GM18870 (cell line): Measurements from ENCODE around the gene FBLN2.
"Not testable (repeated sequence)": the region's sequence is repeated elsewhere in the genome, so short reads cannot be mapped to it uniquely, and the experiment has no call there.

ENCODE experiments used
- ATAC-seq: cut with Tn5 transposase; IDR thresholded peaks from one replicate; pipeline ENCODE4 v1.9.1; 2021; ENCODE audit warnings: moderate library complexity; ENCODE audit not compliant: unreplicated experiment

FBLN2 gene

DNA sequence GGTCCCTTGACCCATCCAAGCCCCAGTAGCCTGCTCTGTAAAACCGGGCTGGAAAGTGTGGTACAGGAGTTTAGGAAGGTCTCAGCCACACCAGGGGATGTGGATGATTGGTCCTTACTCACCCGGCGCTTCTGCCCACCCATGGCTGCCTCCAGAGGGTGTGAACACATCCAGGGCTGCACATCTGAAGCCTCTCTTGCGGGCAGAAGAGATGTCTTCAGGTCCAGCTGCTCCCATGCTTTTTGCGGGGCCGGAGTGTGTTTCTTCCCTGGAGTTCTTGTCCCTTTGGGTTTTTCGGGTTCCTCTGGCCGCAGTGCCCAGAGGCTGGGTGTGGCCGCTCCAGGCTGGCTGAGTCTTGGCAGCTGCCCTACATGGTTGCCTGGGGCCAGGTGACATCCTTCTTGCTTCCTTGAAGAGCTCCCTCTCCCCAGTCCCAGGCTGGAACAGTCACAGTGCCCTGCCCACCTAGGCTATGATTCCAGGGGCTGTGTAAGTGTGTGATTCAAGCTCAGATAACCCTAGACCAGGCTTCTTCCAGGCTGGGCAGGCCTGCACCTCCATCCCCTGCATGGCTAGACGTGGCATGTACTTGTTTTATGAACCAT, 34.9 kb upstream of the FBLN2 start:
- ATAC-seq = no peak

DNA sequence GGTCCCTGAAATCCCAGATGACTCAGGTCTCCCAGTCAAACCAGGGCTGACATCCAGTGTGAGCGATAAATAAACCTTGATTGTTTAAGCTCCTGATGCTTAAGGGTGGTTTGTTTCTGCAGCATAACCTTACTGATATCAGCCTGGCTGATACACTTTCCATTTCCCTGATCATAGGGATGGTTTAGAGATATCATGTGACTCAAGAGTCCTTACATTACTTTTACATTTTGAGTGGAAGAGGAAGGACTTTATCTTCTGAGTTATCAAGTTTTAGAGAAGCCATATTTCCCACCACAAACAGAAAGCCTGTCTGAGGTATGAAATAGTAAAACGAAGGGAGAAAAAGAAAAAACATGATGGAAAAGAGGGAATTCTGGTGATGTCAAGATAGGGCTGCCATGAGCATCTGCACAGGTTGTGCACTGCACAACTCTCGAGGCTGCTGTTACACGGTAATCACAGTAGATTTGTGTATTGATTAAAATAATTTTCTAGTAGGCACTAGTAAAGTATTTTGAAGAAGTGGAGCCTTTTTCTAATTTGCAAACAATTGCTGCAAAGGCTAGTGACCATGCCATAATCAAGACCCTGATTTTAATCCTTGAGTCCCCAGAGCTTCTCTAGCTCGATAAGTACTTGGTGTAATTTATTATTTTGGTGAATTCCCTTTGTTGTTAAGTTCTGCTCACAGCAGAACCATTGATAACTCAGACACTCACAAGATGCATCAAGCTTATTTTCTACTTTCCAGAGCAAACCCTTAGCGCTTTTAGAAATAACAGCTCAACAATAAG, 34.1 kb upstream of the FBLN2 start:
- no peak for ATAC-seq

DNA sequence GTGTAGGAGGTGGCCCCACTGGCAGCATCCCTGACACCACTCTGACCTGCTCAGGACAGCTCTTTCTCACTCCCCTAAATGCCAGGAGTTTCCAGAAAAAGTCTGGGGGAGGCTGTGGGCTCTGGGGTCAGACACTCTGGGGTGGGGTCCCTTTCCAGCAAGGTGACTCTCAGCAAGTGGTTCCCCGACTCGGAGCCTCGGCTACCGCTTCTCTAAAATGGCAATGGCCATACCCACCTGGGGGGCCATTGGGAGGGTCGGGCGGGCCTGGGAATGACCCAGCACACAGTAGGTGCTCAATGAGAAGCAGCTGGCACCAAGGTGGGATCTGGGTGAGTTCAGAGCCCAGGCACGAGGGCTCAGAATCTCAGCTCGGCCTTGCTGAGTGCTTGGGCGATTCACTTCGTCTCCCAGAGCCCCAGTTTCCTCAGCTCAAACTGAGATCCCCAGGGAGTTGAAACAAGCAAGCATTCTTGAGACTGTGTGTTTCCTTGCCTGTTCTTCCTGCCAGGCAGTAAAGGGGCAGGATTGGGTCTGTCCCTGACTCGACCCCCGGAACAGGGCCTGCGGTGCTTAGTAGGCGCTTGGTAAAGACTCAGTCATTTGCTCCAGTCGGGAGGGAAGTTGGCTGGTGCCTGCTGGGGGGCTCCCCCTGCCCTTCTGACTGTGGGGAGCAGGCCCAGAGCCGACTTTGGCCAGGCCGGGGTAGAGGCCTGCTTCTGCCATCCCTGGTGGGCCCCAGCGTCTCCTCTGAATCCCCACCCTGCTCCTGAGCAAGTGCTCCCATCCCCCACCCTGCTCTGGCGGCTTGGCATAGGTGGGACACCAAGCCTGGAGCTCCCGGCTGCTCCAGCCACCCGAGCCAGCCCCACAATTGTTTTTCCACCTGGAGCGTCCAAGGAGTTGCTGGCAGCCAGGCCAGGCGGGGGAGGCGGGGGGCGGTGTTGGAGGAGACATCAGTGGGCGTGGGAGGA, 32.9 kb upstream of the FBLN2 start:
- no peak for ATAC-seq

DNA sequence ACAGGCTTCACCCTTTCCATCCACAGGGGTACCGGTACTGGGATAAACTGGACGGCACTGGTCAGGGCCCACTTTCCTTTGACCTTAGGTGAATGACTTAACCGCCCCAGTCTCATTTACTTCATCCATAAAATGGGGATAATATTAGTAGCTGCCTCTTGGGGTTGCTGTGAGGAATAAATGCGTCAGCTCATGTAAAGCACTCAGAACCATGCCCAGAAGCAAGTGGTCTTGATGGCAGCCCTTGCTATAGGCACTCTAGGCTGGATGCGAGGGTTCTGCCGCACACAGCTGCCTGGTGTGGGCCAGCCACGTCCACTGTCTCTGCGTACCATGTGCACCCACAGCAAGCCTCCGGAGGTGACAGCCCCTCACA, 32.2 kb upstream of the FBLN2 start:
- no peak for ATAC-seq

DNA sequence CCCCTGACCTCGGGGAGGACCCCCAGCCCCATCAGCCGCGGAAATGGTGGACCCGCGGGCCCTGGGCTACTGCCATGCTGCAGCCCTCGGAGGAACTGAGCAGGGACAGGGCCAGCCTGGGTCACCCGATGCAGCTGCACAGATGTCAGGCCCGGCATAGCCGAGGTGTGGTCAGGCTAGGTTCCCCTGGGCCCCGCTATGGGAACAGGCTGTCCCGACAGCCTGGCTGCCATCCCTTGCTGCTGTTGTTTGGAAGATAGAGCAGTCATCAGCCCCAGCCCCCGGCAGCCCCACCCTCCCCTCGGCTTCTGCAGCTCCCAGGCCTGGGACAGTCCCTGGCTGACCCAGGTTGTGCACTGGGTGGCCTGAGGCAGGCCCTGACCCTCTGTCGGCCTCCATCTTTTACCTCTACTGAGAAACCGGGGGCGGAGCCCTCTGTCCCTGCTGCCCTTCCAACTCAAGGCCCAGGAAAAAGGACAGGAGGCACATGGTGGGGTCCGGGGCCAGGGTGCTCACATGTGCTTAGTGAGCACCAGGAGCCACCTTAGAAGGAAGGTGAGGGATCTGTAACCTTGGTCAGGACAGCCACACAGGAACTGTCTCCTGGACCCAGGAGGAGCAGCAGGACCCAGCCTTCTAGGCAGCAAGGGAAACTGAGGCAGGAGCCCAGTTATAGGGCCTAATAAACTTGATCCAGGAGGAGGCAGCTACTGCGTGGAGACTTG, 31.5 kb upstream of the FBLN2 start:
- no peak for ATAC-seq

DNA sequence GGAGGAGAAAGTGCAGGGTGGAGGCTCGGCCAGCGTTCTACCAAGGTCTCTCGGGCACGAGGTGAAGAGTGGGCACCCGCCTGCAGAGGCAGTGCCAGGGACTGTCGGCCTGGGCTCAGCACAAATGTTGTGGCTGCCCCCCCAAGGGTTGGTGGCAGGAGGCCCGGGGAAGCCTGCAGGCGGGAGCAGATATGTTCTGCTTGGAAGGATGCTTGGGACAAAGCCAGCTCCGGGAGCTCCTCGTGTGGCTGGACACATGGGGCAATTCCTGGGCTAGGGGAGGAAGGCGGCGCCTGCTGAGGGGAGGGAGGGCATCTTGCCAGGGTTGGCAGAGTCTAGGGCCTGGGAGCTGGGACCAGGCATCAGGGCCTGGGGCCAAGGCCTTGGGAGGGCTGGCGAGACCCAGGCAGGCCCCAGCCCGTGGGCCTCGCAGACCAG, 30.4 kb upstream of the FBLN2 start:
- ATAC-seq = no peak

DNA sequence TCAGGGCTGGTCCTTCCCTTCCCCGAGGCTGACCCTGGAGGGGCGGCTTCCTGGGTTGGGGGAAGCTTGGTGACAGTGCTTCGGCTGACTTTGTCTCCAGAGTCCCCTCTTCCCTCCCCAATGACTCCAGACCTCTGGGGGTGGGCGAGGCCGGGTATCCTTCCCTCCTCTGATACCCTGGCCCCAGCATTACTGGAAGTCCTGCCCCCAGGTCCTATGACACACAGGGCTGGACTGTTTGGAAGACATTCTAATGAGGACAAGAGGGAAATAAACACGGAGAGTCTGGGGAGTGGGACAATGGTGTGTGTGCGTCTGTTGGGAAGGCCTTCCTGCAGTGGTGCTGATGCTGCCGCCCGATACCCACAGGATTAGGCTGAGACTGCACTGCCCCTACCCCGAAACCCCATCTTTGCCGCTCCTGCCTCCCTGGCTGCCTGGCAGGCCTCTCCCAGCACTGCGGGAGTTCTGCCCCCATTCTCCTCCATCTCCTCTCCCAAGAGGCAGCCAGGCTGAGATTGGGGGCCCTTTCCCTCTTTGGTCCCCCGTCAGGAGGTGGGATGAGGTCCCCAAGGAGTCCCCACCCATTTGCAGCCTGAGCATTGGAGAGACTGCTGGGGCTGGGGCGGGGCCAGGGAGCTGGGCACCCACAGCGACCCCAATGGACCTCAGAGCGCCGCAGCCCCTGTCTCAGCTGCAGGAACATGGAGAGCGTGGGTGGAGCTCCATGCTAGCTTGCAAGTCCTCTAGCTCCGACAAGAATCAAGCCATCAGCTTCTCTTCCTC, 29.7 kb upstream of the FBLN2 start:
- no peak for ATAC-seq

DNA sequence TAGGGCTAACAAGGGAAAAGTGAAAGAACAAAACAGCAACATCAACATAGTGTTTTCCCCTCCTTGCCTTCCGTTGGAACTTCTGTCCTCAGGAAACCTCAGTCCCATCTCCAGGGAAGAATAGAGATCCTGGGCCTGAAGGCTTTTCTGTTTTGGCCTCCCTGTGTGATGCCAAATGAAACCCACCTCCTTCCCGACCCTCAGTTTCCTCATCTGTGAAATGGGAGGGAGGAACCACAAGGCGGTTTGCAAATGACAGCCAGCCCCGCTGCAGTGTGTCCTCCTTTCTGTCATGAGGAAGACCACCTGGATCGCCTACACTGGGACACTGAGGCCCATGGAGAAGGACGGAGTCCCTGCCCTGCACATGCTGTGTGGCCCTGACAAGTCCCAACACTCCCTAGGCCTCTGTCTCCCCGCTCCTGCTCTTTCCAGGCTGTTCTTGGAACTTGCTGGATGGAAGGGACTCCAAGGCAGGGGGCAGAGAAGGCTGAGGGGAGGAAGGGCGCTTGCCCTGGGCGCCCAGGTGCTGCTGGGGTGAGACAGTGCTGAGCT, 28.5 kb upstream of the FBLN2 start:
- no peak for ATAC-seq

DNA sequence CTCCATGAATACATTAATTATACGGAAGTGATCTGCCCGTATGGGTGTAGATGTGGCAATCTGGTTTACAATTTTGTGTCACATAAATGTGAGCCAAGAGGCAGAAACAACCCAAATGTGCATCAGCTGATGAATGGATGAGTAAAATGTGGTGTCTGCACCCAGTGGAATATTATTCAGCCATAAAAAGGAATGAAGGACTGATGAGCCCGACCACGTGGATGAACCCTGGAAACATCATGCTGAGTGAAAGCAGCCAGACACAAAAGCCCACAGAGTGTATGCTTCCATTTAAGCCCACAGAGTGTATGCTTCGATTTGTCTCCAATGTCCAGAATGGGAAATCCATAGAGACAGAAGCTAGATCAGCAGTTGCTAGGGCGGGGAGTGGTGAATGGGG, 27.6 kb upstream of the FBLN2 start:
- no peak for ATAC-seq

DNA sequence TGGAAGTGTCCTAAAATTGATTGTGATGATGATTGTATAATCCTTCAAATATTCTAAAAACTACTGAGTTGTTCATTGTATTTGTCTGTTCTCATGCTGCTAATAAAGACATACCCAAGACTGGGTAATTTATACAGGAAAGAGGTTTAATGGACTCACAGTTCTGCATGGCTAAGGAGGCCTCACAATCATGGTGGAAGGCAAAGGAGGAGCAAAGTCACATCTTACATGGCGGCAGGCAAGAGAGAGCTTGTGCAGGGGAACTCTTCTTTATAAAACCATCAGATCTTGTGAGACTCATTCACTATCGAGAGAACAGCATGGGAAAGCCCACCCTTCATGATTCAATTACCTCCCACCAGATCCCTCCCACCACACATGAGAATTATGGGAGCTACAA, 27.2 kb upstream of the FBLN2 start:
- not testable (repeated sequence) for ATAC-seq

DNA sequence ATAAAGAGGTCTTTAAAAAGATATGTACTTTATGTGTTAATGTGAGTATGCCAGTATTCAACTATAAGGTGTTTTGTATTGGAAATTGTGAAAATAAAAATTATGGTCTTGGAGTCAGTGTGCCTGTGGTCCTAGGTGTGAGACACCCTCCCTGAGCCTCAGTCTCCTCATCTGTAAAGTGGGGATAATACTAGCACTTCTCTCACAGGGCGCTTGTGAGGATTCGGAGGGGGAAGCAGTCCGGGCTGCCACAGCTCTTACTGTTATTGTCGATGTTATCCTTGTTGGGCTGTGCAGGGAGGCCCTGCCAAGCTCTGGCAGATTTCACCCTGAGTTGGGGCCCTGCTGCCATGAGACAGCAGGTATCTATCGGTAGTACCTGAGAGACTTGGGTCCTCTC, 26.7 kb upstream of the FBLN2 start:
- no peak for ATAC-seq

DNA sequence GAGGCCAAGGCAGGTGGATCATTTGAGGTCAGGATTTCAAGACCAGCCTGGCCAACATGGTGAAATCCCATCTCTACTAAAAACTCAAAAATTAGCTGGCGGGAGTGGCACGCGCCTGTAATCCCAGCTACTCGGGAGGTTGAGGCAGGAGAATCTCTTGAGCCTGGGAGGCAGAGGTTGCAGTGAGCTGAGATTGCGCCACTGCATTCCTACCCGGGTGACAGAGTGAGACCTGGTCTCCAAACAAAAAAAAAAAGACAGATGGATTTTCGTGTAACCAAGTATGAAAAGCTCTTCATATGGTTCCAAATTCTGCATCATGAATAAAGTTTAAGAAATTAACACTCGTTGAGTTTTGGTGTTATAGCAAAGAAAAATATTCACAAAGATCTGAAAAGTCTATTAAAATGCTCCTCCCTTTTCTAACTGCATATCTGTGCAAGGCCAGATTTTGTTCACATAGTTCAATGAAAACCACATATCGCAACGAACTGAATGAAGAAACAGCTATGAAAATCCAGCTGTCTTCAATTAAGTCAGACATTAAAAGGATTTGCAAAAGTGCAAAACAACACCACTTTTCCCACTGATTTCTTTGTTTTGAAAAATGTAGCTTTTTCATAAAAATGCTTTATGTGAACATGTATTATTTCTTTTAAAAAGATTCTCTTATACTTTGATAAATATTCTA, 23.8 kb upstream of the FBLN2 start:
- ATAC-seq = no peak

DNA sequence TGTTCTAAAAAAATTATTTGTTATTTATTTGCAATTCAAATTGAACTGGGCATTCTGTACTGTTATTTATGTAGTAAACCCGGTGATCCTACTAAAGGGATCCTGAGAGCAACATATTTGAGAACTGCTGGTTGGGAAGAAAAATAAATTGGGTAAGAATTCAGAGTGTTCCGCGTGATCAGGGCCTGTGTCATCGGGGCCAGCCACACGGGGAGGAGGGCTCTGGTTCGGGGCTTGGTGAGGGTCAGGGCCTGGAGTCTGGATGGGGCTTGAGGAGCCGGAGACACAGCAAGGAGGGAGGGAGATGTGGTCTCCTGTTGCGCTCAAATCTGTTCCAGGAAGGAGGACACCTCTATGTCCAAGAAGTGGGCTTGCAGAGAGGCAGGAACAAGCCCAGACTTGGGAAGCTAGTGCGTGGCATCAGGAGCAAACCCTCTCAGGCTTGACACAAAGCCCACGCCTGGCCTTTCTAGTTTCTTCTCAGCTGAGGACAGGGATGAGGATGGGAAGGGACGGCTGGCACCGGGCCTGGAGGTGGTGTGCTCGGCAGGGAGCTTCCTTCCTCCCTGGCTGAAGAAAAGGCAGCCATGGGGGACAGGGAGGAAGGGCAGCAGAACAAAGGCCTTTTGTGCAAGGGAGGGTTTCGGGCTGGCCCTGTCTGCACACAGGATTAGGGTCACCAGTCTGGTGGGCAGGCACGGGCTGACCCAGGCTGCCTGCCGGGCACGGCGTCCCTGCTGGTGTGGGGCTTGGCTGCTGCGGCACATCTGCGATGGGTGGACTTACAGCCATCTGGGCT, 22.9 kb upstream of the FBLN2 start:
- no peak for ATAC-seq

DNA sequence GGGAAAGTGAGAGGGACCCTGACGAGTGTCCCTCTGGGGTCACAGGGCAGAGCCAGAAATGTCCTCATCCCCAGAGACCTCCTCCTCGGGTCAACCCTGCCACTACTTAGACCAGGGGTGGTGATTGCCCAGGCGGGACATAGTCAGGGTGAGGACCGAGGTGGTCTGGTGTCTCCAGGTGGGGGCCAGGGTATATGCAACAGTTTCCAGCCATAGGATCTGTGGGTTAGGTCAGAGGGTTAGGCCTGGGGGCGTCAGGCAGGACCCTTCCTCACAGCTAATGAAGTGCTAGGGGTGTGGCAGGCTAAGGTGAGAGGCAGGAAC, 22.3 kb upstream of the FBLN2 start:
- no peak for ATAC-seq

DNA sequence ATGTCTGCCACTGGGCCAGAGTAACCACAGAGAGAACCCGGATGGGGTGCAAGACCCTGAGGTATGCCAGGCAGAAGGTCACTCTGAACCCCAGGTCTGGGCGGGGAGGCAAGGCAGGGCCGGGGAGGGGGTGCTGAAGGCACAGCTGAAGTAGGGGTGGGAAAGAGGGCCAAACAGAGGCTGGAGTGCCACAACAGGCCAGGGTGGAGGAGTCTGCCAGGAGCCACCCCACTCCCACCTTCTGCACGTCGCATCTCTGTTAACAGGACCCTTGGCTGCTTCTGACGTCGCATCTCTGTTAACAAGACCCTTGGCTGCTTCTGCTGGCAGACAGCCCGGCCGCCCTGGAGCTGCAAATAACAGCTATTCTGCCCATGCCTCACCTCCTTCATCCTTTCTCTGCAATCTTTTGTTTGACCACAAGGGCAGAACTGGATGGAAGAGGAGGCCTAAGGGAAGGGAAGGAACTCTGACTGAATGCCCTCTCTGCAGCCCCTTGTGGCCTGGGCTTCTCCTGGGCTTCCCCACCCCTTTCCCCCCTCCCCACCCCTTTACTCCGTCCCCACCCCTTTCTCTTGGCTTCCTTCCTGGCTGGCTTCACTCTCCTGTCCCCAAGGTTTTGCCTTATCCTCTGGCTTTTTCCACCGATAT, 20.6 kb upstream of the FBLN2 start:
- ATAC-seq = no peak

DNA sequence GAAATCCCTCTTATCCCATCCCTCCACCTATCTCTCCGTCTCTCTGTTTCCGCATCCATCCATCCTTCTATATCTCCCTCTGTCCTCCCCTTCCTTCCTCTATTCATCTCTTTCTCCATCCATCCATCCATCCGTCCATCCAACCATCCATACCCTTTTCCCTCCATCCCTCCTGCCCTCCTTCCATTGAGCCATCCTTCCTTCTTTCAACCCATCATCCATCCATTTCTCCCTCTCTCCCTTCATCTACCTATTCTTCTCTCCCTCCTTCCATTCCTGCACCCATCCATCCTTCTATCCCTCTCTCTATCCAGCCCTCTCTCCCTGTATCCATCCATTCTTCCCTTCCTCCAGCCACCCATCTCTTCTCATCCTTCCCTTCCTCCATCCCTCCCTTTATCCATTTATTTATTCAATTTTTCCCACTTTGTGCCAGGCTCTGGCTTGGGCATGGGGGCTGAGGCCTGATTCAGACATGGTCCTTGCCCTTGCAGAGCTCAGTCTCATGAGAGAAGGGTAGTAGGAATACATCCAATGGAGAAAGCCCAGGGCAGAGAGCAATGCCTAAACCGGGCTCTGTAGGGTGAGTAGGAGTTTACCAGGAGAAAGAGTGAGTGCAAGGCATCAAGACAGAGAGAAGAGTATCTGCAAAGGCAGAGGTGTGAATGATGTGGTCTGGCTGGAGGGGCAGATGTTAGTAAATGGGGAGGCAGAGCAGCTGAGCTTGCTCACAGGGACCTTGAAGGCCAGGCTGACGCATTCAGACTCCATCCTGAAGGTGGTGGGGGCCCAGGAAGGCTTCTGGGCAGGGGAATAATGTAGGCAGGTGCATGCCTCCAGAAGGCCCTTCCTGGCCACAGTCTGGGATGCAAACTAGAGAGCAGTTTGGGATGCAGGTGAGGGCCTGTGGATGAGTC, 19.5 kb upstream of the FBLN2 start:
- ATAC-seq = no peak
